Measurements from ENCODE around the gene ERMP1.

ERMP1 gene

DNA sequence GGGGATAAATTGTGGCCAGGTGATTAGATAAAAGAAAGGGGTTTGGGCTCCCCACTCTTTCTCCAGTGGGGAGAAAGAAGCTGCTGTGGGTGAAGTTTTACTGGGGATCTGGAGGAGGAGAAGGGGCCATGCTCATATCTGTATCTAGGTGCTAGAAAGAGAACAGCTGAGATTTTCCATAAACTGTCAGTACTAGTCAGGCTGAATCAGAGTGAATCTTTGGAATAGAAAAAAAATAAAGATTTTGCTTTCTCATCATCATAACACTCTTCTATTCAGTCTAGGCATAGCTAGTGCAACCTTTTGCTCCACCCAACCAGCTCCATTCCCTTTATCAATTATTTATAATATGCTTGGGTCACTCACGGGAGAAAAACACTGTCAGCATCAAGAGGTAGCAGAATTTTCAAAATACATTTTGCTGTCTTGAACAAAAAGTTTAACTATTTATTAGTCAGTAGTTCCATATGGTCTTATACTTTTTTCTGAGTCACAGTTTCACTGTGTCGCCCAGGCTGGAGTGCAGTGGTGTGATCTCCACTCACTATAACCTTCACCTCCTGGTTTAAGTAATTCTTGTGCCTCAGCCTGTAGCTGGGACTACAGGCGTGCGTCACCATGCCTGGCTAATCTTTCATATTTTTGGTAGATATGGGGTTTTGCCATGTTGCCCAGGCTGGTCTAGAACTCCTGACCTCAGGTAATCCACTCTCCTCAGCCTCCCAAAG is 21.3 kb upstream of the ERMP1 start:
- DNase-seq (ENCODE audit: low read depth), result no peak

DNA sequence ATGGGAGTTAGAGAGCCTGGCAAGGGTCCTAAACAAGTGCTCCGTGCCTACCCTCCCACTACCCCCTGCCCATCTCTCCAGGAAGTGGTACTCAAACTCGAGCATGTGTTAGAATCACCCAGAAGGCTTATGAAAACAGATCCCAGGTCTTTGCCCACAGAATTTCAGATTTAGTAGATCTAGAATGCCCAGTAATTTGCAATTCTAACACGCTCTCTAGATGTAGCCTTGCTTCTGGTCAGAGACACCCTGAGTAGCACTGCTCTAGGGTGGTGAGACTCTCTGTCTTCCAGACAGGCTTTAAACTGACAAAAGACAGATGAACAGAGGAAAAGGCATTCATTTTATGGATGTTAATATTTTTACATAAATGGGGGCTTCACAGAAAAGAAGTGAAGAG is 20.7 kb upstream of the ERMP1 start:
- no peak for DNase-seq (ENCODE audit: low read depth)

DNA sequence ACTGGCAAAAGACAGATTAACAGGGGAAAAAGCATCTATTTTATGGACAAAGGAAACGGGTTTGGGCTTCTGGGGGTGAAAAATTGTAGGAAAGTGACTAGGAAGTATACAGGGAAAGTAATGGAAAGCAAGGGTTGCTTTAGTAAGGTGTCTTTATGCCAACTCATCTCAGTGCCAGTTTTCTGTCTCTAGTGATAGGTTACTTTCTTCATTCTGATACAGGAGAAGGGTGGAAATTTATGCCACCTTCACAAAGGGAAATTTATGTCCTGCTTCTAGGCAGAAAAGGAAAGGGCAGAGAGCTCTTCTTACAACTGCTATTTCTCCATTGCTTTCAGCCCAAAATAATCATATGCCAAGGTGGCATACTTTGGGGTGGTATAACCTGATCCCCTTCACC is 20.1 kb upstream of the ERMP1 start:
- no peak for DNase-seq (ENCODE audit: low read depth)

DNA sequence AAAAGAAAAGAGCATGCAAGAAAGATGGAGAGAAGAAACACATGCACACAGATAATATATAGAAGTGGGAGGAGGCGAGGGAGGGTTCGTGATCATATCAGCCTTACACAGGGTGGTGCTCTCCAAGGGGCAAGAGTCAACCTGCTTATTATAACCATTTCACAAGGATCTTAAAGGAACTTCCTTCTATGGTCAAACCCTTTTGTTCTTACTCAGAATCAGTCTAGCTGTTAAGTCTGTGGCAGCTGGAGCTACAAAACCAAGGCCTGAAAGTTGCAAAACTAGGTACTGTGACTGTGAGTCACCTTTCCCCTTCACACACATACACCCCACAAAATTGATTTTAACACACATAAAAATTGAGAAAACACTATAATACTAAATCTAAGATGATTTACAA is 18.5 kb upstream of the ERMP1 start:
- peak; percentile 34 for DNase-seq (ENCODE audit: low read depth)

DNA sequence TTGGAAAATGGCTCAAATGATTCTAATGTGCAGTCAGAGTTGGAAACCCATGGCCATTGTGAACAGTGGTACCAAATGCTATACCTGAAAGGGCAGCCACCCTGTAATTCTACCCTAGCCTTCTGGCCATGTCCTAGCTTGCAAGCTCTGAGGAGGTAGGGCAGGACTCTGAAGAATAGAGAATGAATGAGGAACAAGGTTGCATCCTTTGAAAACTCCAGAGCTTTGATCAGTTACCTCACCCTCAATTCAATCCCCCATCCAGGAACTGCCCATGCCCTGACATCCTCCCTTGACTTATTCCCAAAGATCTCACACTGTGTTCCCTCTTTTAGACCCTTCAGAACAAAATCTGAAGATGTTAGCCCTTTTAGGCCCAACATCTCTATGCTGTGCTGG is 17.8 kb upstream of the ERMP1 start:
- no peak for DNase-seq (ENCODE audit: low read depth)

DNA sequence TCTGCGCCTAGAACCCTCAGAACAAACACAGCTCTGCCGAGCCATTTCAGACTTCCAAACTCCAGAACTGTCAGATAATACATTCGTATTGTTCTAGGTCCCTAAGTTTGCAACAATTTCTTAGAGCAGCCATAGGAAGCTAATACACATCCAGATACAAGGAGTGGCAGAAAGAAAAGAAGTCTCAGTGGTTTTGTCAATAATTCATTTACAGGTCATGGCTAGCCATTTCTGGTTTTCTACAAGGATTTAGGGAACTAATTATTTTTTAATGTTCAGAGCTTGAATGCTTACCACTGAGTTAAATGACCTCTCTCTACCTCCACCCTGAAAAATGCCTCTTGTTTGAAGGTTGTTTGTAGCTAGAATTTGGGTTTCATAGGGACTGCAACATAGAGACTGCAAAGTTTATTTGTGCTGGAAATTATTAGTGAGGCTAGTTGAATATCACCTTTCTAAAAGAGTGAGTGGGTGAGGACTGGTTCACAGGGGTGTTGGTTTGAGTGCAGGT is 15.5 kb upstream of the ERMP1 start:
- no peak for DNase-seq (ENCODE audit: low read depth)

DNA sequence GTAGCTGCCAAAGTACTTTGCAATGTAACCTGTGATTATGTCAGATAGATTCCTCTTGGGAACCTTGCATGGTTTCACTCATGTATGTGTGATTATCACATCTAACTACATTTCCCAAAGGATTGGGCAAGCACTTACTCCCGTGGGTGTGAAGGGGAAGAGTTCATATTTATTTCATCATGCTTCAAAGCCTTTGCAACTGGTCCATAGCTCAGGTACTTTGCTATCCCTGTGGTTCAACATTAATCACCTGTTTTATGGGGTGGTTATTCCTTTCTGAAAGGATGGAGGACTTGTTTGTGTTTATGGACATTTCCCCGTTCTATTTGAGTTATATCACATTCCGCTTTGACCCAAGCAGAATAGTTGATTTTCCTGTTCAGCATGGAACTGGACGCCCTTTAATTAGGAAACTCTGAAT is 13.6 kb upstream of the ERMP1 start:
- no peak for DNase-seq (ENCODE audit: low read depth)

DNA sequence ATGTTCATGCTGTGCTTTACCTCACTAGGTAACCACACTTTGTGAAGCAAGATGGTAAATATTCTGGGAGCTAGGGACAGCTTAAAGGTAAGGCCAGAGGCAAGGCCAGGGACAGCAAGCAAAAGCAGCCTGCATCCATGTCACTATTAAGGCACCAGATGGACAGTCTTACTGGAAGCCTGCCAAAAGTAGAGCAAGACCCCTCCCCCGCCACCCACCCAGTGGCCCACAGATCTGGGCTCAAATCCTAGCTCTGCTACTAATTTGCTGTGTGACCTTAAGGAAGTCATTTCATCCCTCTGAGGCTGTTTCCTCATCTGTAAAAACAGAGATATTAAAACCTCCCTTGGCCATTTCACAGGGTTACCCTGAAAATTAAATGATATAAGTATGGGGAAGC is 13.2 kb upstream of the ERMP1 start:
- no peak for DNase-seq (ENCODE audit: low read depth)

DNA sequence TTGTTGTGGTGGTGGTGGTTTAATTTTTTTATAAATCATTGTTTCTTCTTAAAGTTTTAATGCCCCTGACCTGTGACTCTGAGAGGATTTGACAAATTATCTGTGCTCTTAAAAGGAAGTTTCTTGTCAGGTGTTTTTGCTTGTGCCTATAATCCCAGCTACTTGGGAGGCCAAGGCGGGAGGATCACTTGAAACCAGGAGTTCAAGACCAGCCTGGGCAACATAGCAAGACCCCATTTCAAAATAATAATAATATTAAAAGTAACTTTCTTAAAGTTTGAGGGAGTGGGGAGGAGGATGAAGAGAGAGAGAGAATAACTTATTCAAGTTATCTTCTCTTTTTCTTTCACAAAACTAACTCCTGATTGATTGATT is 12.2 kb upstream of the ERMP1 start:
- no peak for DNase-seq (ENCODE audit: low read depth)

DNA sequence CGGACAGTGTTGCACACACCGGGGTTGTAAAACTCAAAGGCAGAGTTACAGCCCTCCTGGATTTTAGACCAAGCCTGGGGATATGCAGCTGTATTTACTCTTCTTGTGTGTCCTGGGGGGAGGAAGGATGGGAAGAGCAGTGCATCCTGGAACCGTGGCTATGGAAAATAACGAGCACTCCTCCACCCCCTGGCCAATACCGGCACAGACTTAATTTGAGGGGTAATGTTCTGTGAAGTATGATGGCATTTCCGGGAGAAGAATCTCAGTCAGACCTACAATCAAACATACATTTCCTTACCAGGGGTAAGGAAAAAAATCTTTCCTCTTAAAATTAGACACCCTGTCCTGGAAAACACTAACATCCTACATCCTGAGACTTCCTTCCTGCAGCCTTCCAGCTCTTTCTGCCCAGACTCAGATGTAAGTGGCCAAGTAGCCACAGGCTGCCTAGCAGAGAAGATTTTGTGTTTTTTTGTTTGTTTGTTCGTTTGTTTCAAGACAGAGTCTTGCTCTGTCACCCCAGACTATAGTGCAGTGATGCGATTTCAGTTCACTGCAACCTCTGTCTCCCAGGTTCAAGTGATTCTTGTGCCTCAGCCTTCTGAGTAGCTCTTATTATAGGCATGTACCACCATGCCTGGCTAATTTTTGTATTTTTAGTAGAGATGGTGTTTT is 11.0 kb upstream of the ERMP1 start:
- DNase-seq (ENCODE audit: low read depth), result no peak

DNA sequence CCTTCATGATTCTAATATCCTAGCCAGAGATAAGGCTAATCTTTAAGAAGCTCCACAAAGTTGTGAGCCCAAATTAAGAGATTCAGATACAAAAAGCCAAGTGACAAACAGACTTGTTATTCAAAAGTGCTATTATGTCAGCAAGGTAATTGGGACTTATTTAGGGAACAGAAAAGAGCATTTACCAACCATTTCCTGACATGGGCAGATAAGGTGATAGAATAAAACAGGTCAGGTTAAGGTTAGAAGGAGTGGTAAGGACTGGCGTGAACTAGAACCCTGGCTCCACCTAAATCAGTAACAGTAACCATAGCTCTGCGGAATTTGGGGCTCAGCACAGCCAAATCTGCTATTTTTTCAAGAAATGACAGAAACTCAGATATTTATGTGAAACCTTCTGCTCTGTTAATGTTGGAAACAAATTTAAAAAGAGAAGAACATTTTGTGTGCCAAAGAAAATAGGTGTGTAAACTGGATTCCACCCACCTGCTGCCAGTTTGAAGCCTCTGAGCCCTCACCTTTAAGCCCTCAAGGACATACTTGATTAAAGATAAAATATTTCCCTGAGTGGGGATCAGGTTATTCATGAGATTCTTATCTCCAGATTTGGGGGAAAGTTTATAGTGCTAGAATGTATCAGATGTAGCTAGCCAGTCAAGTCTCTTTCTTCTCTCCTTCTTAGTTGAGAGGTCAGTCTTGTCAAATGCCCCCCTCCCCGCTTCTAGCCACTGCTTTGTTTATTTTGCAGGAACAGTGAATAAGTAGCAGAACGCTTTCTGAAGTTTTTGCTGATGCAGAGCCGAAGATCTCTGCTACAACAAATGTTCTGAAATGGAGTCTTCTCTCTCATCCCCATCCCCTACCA is 10.2 kb upstream of the ERMP1 start:
- DNase-seq (ENCODE audit: low read depth), result no peak

DNA sequence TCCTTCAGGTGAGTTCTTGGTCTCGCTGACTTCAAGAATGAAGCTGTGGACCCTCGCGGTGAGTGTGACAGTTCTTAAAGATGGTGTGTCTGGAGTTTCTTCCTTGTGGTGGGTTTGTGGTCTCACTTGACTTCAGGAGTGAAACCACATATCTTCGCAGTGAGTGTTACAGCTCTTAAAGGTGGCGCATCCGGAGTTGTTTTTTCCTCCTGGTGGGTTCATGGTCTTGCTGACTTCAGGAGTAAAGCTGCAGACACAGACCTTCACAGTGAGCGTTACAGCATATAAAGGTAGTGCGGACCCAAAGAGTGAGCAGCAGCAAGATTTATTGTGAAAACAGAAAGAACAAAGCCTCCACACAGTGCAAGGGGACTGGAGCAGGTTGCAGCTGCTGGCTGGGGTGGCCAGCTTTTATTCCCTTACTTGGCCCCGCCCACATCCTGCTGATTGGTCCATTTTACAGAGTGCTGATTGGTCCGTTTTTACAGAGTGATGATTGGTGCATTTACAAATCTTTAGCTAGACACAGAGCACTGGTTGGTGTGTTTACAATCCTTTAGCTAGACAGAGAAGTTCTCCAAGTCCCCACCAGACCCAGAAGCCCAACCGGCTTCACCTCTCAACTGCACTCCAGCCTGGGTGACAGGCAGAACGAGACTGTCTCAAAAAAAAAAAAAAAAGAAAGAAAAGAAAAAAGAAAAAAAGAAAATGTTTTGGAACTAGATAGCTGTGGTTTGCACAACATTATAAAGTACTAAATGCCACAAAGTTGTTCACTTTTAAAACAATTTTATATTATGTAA is 9.1 kb upstream of the ERMP1 start:
- DNase-seq (ENCODE audit: low read depth), result peak; percentile 46

DNA sequence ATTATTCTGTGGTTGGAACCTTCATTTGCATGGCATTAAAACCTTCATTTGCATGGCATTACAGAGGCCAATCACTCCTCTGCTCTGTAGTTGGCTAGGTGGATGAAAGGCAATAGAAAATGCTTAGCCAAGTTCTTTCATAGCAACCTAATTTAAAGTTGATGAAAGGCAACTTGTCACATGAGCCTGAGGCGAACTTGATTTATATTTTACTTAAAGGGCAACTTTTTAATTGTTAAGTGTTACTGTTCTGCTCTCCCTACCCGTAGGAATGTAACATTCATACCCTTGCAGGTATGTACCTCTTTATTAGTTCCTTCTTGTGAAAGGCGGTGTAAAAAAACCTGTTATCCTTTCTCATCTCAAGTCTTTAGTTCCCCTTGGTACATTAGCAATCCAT is 7.9 kb upstream of the ERMP1 start:
- no peak for DNase-seq (ENCODE audit: low read depth)

DNA sequence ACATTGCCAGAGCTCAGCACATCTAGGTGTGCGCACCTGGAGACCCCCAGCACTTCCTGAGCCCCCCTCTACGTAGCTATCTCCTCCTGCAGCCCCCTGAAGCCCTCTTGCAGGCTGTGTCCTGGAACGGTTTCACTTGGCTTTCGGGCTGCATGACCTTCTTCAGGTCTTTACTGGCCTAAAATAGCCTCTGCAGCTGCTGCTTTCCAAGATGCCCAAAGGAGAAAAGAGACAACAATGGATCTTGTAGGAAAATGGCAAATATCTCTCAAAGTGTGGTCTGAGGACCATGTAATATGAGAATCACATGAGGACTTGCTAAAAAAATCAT is 6.6 kb upstream of the ERMP1 start:
- DNase-seq (ENCODE audit: low read depth), result no peak

DNA sequence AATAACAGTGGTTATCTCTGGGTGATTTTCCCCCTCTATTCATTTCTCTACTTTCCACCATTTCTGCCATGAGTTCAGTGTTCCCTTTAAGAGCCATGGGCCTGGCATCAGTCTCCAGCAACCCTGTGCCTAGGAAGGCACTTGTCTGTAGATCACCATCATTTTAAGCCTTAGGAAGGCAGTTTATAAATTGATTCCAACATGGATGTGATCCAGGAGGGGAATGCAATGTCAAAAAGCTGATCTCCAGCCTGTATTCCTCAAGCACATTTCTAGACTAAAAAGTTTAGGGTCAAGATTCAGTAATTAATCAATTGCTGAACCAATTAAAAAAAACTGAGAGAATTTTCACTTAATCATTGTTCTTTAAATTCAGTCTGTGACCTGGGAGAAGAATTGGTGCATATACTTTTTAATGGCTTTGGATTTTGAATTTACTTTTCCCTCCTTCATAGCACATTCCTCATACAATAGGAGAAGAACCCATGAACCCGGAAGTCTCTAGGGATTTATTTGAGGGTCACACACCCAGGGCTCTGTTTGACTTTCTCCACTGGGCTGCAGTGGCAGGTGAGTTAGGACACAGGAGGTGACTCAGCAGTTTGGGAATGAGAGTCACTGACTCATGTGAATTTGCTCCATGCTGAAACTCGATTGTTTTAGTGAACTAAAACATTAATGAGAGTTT is 6.1 kb upstream of the ERMP1 start:
- no peak for DNase-seq (ENCODE audit: low read depth)

DNA sequence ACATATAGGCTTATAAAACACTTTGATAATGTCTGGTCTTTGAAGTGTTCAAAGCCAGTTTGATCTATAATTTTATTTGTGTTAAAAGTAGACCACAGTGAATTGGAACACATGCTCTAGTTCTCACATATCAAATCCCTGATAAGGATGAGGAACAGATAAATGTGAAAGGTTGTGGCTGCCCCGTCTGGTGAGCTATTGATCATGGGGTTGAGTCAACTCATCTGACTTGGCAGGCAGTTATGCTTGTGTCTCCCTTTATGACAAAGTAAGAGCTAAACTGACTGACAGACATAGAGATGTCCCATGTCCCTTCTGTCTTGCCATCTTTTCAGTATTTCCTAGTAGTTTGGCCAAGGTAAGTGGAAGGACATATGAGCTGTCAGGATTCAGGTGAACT is 2.9 kb upstream of the ERMP1 start:
- no peak for DNase-seq (ENCODE audit: low read depth)

DNA sequence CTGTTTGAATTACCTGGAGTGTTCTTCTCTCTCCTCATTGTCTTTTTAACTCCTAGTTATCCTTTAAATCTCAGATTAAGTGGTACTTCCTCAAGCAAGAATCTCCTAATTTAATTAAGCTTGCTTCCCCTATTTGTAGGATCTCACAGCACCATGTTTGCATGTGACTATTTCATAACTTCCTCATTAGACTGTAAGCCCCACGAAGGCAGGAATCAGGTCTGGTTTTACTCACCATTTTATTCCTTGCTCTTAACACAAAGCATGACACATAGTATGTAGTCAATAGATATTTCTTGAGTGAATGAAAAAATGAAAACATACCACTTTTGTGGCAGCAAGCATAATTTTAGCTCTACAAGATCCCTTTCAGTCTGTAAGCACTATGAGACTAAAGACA is 1.3 kb upstream of the ERMP1 start:
- no peak for DNase-seq (ENCODE audit: low read depth)

DNA sequence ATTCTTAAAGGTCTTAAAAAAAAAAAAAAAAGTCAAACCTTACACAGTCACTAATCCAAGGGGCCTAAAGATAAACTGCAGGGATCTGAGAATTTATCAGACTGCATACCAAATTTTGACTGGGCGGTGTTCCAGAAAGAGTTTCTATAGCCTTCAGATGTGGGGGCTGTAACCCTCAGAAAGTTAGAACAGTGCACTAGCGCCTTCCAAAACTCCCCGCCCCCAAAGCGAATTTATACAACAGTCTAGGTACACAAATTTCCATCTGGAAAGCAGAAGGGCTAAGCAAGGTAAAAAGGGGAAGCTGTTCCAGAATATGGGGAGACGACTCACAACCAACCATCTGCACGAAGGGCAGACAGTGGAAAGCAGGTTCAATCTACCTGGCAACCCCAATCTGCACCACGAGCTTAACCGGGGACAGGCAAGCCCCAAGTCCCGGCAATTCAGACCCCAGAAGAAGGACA is 813 bp downstream of the ERMP1 start:
- no peak for DNase-seq (ENCODE audit: low read depth)

DNA sequence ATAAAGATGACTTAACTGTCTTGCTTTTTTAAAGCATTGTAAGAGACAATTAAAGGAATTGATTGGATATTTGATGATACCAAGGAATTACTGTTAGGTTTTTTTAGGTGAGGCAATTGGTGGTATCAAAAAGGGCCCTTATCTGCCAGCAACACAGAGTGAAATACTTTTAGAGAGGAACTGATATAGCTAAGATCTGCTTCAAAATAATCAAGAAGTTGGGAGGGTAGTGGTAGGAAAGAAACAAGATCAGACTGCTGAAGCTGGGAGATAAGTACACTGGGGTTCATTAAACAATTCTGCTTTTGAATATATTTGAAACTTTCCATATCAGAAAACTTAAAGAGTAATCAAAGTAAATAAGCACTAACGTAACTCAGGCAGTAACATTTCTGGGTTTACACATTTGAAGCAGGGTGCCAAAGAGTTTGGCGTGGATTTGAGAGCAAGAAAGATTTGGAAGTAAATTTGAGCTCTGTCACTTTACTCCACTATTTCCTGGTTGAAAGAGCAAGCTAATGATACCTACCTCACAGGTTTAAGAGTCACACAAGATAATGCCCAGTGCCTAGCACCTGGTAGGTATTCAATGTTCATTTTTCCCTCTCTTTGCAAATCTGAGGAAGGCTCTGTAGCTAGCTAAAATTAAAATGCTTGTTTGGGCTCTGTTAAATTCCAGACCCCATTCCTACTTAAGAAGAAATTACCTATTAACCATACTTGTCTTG is 6.9 kb downstream of the ERMP1 start:
- no peak for DNase-seq (ENCODE audit: low read depth)

DNA sequence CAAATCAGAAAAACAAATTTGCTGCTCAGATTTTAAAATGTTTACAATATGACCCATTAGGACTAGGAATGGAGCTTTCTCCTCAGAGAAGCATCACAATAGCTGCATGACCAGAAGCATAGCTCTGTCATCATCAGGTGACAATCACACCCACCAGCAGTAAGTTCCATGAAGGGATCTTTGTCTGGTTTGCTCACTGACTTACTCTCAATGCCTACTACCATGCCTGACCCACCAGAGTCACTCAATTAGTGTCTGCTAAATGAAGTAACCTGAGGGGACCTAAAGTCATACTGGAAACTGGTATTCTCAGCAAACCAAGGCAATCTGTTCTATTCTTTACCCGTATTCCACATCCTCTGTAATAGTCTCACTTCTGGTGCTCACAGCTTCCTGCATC is 7.7 kb downstream of the ERMP1 start:
- no peak for DNase-seq (ENCODE audit: low read depth)

DNA sequence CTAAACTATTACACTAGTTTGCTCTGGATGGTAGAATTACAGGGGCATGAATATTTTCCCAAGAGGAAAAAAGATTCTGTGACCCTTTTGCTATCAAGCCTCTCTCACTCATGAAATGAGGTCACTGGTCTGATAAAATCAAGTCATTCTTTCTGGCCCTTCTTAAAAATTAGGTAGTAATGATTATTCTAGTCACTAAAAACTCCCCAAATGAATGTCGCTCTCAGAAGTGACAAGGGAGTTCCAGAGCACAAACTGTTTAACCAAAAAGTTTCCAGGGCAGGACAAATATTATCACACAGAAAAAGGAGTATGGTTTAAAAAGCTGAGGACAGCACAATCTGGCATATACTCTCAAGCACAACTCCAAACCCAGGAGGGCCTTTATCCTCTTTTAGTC is 12.5 kb downstream of the ERMP1 start:
- no peak for DNase-seq (ENCODE audit: low read depth)

Measured in activated gamma-delta T cell treated with anti-CD3 and anti-CD28 coated beads, Interleukin-2, amount 50 U/mL, for 16 hours (primary cell).